Measurements from ENCODE around the gene USB1. TPM values are rescaled to one million over a fixed set of nuclear protein-coding genes. Genes with fewer than 3 reads are reported as not detected.

The USB1 gene
- total RNA-seq, 1 experiment from 2014 or later, result 16.8 TPM

GRCh38 chr16:58031016-58031800 is 30.0 kb downstream of the USB1 start:
- DNase-seq (ENCODE audit: low read depth), result no peak

- DNase-seq (ENCODE audit: low read depth), result no peak
Measured at GRCh38 chr16:58032710-58033293, 31.6 kb downstream of the USB1 start.

- DNase-seq (ENCODE audit: low read depth), result no peak
Measured at GRCh38 chr16:58034128-58034685, 33.0 kb downstream of the USB1 start.

GRCh38 chr16:58034774-58035173 is 33.6 kb downstream of the USB1 start:
- DNase-seq (ENCODE audit: low read depth), result no peak

GRCh38 chr16:58035356-58036170 is 34.4 kb downstream of the USB1 start:
- DNase-seq (ENCODE audit: low read depth), result no peak

GRCh38 chr16:58036943-58037342 is 35.7 kb downstream of the USB1 start:
- DNase-seq (ENCODE audit: low read depth), result no peak

GRCh38 chr16:58037365-58038057 is 36.3 kb downstream of the USB1 start:
- no peak for DNase-seq (ENCODE audit: low read depth)

GRCh38 chr16:58038219-58038641 is 37.0 kb downstream of the USB1 start:
- DNase-seq (ENCODE audit: low read depth), result no peak

- no peak for DNase-seq (ENCODE audit: low read depth)
Measured at GRCh38 chr16:58039829-58040495, 38.8 kb downstream of the USB1 start.

GRCh38 chr16:58040496-58040846 is 39.3 kb downstream of the USB1 start:
- DNase-seq (ENCODE audit: low read depth), result no peak

- DNase-seq (ENCODE audit: low read depth), result no peak
Measured at GRCh38 chr16:58040945-58041627, 39.9 kb downstream of the USB1 start.

GRCh38 chr16:58041628-58041955 is 40.4 kb downstream of the USB1 start:
- no peak for DNase-seq (ENCODE audit: low read depth)

- no peak for DNase-seq (ENCODE audit: low read depth)
Measured at GRCh38 chr16:58042001-58042885, 41.0 kb downstream of the USB1 start.

GRCh38 chr16:58042886-58043515 is 41.8 kb downstream of the USB1 start:
- no peak for DNase-seq (ENCODE audit: low read depth)

GRCh38 chr16:58043571-58044155 is 42.5 kb downstream of the USB1 start:
- DNase-seq (ENCODE audit: low read depth), result no peak

GRCh38 chr16:58044266-58045019 is 43.2 kb downstream of the USB1 start:
- DNase-seq (ENCODE audit: low read depth), result no peak

GRCh38 chr16:58045096-58045495 is 43.9 kb downstream of the USB1 start:
- DNase-seq (ENCODE audit: low read depth), result no peak
